Measurements from ENCODE around the gene LRP1B. TPM values are rescaled to one million over a fixed set of nuclear protein-coding genes. Genes with fewer than 3 reads are reported as not detected.

LRP1B gene
- total and polyA plus RNA-seq, 8 donors = 0.03 to 1.6 (median 0.84) TPM

GRCh38 chr2:140185076-140185475 is 1945.7 kb downstream of the LRP1B start:
- DNase-seq (no peak), ATAC-seq (no peak)
- H3K4me3 ChIP-seq = no peak overlapping the region
- intact Hi-C loops (cut with DNase I) = no loop called here
- no peaks in the 10 kb centered on the region for H3K36me3 ChIP-seq
- no peaks in the 10 kb centered on the region for H3K4me1 ChIP-seq
- no peaks in the 10 kb centered on the region for H3K9me3 ChIP-seq
- TF ChIP-seq CTCF (IDR thresholded peaks at IDR 0.05) = no peak
- H3K27ac ChIP-seq = no peak overlapping the region
- H3K27me3 ChIP-seq = no peaks in the 10 kb centered on the region

- no peaks in the 10 kb centered on the region for H3K9me3 ChIP-seq
- intact Hi-C loops (cut with DNase I) = no loop called here
- no peak for ATAC-seq
- TF ChIP-seq CTCF (IDR thresholded peaks at IDR 0.05) = no peak
- H3K4me1 ChIP-seq = no peaks in the 10 kb centered on the region
- DNase-seq = no peak
- no peaks in the 10 kb centered on the region for H3K36me3 ChIP-seq
- H3K27ac ChIP-seq = no peak overlapping the region
- H3K27me3 ChIP-seq = no peaks in the 10 kb centered on the region
- no peak overlapping the region for H3K4me3 ChIP-seq
Measured at GRCh38 chr2:140183056-140183765, 1947.6 kb downstream of the LRP1B start.

Small RNAs within 50 kb of the gene (microRNA-seq; reads per million reads assigned to microRNA genes)
- 0 reads per million in 2 donors for gene MIR7157

All from left lung (tissue), 10 donors.